SK-N-SH (cell line): ENCODE data around the gene SKOR2.

Source experiments
- POLR2AphosphoS5 ChIP-seq: IDR thresholded peaks from 2 replicates; pipeline ENCODE4 v1.6.1; 2012; ENCODE audit warnings: low read depth, low read length
- REST ChIP-seq: IDR thresholded peaks from 2 replicates; pipeline ENCODE4 v1.6.1; 2012; ENCODE audit warnings: mild to moderate bottlenecking, low read depth, low read length, moderate library complexity

GRCh38 chr18:47263150-47263429 is 11.6 kb upstream of the SKOR2 start:
- no peak for TF ChIP-seq REST
- no peak for TF ChIP-seq POLR2AphosphoS5
